Heart left ventricle (tissue), 13 donors: ENCODE results near the gene FZD8.

Experiments used
- CTCF ChIP-seq, 12 donors: fragments of 200-600 bp; sonication (generic) in 4 of 12; IDR thresholded peaks; one replicate each; pipeline versions ENCODE4 v1.5.0 to v1.8.0; 2018 to 2022; ENCODE audit warnings: antibody characterized with exemption in 12 of 12, mild to moderate bottlenecking in 5 of 12
- POLR2A ChIP-seq, 2 donors: fragments of 450-650 bp; IDR thresholded peaks; one replicate each; pipeline ENCODE4 v1.6.1; 2017; ENCODE audit warnings: antibody characterized with exemption in 2 of 2, mild to moderate bottlenecking in 2 of 2, moderate library complexity in 2 of 2
- donor health status: ischemic (EF 13 %, LVEDD 7.1; RV severe dilation, severe dysfunction).
- donor health status: DM: no; HTN: yes; CAD: no.
- donor health status: DM: no; HTN: no; CAD: no.
- donor health status: ischemic (EF 25% LVEDD 6.9; RV normal size, moderate dysfunction).
- donor health status: ischemic (EF 25% LVEDD 5.7; RV mildly dilated, moderate dysfunction).
- donor health status: ischemic (EF 35%, LVEDD 5.7; RV mildly dilated, moderate dysfunction).
- donor health status: nonischemic (EF 11% LVEDD 7.7; RV severe dilation, severe dysfunction).
- donor health status: DM: yes; HTN: yes; CAD: no.
- donor health status: PGD.
- donor health status: ischemic (EF 29% LVEDD 5.4; RV normal size, mild dysfunction).
- donor health status: nonischemic (EF 23%, LVEDD 6.1; RV moderate dilation, normal function).

DNA sequence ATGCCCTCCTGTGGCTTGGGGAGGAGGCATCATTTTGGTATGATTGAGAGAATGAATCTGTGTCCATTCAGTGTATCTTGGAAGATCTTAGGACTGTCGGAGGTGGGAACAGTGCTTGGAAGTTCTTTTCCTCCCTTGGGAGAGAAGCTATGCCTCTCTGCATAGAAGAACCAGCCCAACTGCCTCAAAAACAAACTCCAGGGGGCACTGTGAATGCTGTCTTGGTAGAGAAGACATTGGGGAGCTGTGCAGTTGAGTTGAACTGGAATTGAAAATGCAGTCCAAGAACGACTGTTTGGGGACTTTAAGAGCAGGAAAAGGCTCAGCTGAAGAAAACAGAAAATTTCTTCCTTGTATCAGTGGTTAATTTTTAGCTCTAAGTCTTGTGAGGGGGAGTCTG lies 41.9 kb downstream of the FZD8 start:
- TF ChIP-seq POLR2A (IDR thresholded peaks at IDR 0.05), result no peak
- TF ChIP-seq CTCF (IDR thresholded peaks at IDR 0.05), result peak in 1 of 12 donors; percentile 8
